Measurements from ENCODE around the gene LTC4S. TPM values are rescaled to one million over a fixed set of nuclear protein-coding genes. Genes with fewer than 3 reads are reported as not detected.
A peak's percentile ranks its signal among the peaks of the same experiment; 100 is the strongest.

LTC4S gene
- total RNA-seq, 1 experiment from 2014 or later, result 2.2 TPM

DNA sequence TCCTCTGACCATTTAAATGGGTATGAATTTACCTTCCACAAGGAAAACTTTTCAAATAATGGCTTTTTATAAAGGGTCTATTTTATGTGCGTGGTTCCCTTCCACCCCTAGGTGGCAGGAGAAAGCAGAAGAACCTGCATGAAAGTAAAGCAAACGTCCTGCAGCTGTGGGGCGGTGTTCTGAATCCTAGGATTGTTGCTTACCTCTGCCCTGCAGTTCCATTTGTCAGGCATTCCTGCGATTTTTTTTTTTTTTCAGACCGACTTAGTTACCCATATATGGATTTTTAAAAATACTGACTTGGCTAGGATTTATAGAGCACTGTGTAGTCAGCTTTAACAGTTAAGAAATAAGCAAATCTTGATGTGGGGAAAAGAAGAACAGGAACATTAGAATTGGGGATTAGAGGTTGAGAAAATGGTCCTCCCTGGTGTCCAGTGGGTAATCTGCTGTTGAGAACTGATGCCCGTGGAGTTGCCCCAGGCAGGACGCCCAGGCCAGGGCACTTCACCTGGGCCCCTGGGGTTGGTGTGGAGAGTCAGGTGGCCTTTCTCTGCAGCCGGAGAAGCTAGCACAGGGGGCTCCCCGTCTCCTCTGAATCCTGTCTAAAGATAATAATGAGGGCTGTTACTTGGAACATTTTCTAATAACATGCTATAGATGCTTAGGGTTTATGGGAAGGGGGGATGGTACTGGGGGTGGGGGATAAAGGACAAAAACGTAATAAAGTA is 30.4 kb upstream of the LTC4S start:
- peak overlapping the region; percentile 33 for H3K4me3 Mint-ChIP-seq (ENCODE audit: unreplicated experiment)
- POLR2A ChIA-PET, result interaction anchor here (0.7 to 3.4 kb wide), 25 partner anchors 8 to 568 kb away, joined by 3 to 69 read pairs (median 4); partner anchors contain the start of genes HNRNPH1, LTC4S, MAML1 and MGAT4B
- intact Hi-C loops (cut with micrococcal nuclease), result loop anchor here (1.0 to 2.0 kb wide), 4 partner anchors 33 to 145 kb away; partner anchors contain the start of gene MRNIP
- peaks cover 42% of the 10 kb centered on the region for H3K36me3 Mint-ChIP-seq (ENCODE audit: insufficient read depth, unreplicated experiment)
- H3K27me3 Mint-ChIP-seq (ENCODE audit: insufficient read depth, unreplicated experiment), result no peaks in the 10 kb centered on the region
- peaks cover 56% of the 10 kb centered on the region for H3K4me1 Mint-ChIP-seq (ENCODE audit: insufficient read depth, unreplicated experiment)
- no peaks in the 10 kb centered on the region for H3K9me3 Mint-ChIP-seq (ENCODE audit: unreplicated experiment)
- peak; percentile 88 for DNase-seq (ENCODE audit: unreplicated experiment)
- BruUV-seq (replicated peaks), result no TSS peak
- CTCF ChIA-PET, result interaction anchor here (0.6 to 4.3 kb wide), 30 partner anchors 8 to 243 kb away, joined by 3 to 42 read pairs (median 6); partner anchors contain the start of genes HNRNPH1, LTC4S and SQSTM1
- TF ChIP-seq, protein P1, sequence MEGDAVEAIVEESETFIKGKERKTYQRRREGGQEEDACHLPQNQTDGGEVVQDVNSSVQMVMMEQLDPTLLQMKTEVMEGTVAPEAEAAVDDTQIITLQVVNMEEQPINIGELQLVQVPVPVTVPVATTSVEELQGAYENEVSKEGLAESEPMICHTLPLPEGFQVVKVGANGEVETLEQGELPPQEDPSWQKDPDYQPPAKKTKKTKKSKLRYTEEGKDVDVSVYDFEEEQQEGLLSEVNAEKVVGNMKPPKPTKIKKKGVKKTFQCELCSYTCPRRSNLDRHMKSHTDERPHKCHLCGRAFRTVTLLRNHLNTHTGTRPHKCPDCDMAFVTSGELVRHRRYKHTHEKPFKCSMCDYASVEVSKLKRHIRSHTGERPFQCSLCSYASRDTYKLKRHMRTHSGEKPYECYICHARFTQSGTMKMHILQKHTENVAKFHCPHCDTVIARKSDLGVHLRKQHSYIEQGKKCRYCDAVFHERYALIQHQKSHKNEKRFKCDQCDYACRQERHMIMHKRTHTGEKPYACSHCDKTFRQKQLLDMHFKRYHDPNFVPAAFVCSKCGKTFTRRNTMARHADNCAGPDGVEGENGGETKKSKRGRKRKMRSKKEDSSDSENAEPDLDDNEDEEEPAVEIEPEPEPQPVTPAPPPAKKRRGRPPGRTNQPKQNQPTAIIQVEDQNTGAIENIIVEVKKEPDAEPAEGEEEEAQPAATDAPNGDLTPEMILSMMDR (IDR thresholded peaks at IDR 0.05; ENCODE audit: unreplicated experiment), result peak; percentile 83
- peak overlapping the region; percentile 75 for H3K27ac Mint-ChIP-seq (ENCODE audit: low read depth, unreplicated experiment)

DNA sequence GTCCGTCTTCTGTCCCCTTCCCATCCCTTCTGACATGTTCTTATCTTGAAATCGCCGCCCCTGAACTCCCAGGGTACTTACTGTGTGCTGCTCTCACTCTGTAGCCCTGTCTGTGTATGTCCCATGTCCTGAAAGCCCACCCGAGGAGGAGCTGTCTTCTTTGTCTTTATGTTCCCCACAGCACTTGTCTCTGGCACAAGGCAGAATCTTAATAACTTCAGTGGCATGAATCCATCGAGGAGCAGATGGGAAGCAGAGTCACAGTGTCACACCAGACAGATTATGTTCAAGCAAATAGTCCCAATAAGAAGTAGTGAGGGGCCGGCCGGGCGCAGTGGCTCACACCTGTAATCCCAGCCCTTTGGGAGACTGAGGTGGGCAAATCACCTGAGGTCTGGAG is 29.7 kb upstream of the LTC4S start:
- intact Hi-C loops (cut with micrococcal nuclease), result no loop called here
- no peak for DNase-seq (ENCODE audit: unreplicated experiment)
- Mint-ChIP-seq H3K27ac (ENCODE audit: low read depth, unreplicated experiment) (peak overlapping the region; percentile 75), H3K9me3 (ENCODE audit: unreplicated experiment) (no peaks in the 10 kb centered on the region), H3K4me1 (ENCODE audit: insufficient read depth, unreplicated experiment) (peaks cover 56% of the 10 kb centered on the region), H3K4me3 (ENCODE audit: unreplicated experiment) (peak overlapping the region; percentile 33), H3K36me3 (ENCODE audit: insufficient read depth, unreplicated experiment) (peaks cover 45% of the 10 kb centered on the region), H3K27me3 (ENCODE audit: insufficient read depth, unreplicated experiment) (no peaks in the 10 kb centered on the region)
- ChIA-PET POLR2A (interaction anchor here (1.0 to 3.4 kb wide), 10 partner anchors 13 to 66 kb away, joined by 4 to 69 read pairs (median 8); partner anchors contain the start of genes LTC4S, MAML1, MGAT4B and SQSTM1), CTCF (interaction anchor here (0.6 to 4.3 kb wide), 15 partner anchors 14 to 242 kb away, joined by 3 to 42 read pairs (median 11); partner anchors contain the start of genes HNRNPH1, LTC4S and SQSTM1)
- BruUV-seq (replicated peaks), result no TSS peak
- TF ChIP-seq, protein P1 (IDR thresholded peaks at IDR 0.05; ENCODE audit: unreplicated experiment), result no peak

DNA sequence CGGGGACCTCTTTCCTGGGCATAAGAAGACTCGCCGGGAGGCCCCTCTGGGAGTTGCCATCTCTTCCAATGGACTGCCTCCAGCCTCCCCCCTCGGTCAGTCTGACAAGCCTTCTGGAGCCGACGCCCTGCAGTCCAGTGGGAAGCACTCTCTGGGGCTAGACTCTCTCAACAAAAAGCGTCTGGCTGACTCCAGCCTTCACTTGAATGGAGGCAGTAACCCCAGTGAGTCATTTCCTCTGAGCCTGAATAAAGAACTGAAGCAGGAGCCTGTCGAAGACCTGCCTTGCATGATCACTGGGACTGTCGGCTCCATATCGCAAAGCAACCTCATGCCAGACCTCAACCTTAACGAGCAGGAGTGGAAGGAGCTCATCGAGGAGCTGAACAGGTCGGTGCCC is 28.4 kb upstream of the LTC4S start:
- Mint-ChIP-seq H3K4me3 (ENCODE audit: unreplicated experiment) (peak overlapping the region; percentile 7), H3K27ac (ENCODE audit: low read depth, unreplicated experiment) (peak overlapping the region; percentile 77), H3K36me3 (ENCODE audit: insufficient read depth, unreplicated experiment) (peaks cover 53% of the 10 kb centered on the region), H3K4me1 (ENCODE audit: insufficient read depth, unreplicated experiment) (peaks cover 45% of the 10 kb centered on the region), H3K9me3 (ENCODE audit: unreplicated experiment) (no peaks in the 10 kb centered on the region), H3K27me3 (ENCODE audit: insufficient read depth, unreplicated experiment) (no peaks in the 10 kb centered on the region)
- peak; percentile 88 for DNase-seq (ENCODE audit: unreplicated experiment)
- BruUV-seq (replicated peaks), result no TSS peak
- TF ChIP-seq, protein P1 (IDR thresholded peaks at IDR 0.05; ENCODE audit: unreplicated experiment), result no peak
- CTCF ChIA-PET, result interaction anchor here (0.6 to 3.8 kb wide), 6 partner anchors 13 to 37 kb away, joined by 3 to 28 read pairs (median 7); partner anchors contain the start of gene LTC4S
- intact Hi-C loops (cut with micrococcal nuclease), result no loop called here
- POLR2A ChIA-PET, result interaction anchor here (0.6 to 2.0 kb wide), 6 partner anchors 27 to 33 kb away, joined by 3 to 9 read pairs (median 3); partner anchors contain the start of genes LTC4S and MAML1
